LHCN-M2 (cell line): ENCODE measurements around the gene DGKQ. TPM values are rescaled to one million over a fixed set of nuclear protein-coding genes. Genes with fewer than 3 reads are reported as not detected.
"Not testable (repeated sequence)": the region's sequence is repeated elsewhere in the genome, so short reads cannot be mapped to it uniquely, and the experiment has no call there.

ENCODE experiments used
- DNase-seq: peaks from one replicate; pipeline ENCODE4 v3.0.0-alpha.2; 2012; ENCODE audit warnings: low read depth
- total RNA-seq: library from RNA; depleted of rRNA; stranded (reverse); fragments of >200 nt; gene quantifications from 2 replicates; pipeline ENCODE4 v1.2.3, GENCODE V29; 2014

DGKQ gene
- total RNA-seq, 1 experiment from 2014 or later: 15.8 TPM

GRCh38 chr4:978957-979701 is 5.8 kb upstream of the DGKQ start:
- DNase-seq: no peak

- not testable (repeated sequence) for DNase-seq
These were observed 2.6 kb upstream of the DGKQ start for GRCh38 chr4:976016-976415.

GRCh38 chr4:974668-975067 is 1.3 kb upstream of the DGKQ start:
- DNase-seq: no peak

DNA sequence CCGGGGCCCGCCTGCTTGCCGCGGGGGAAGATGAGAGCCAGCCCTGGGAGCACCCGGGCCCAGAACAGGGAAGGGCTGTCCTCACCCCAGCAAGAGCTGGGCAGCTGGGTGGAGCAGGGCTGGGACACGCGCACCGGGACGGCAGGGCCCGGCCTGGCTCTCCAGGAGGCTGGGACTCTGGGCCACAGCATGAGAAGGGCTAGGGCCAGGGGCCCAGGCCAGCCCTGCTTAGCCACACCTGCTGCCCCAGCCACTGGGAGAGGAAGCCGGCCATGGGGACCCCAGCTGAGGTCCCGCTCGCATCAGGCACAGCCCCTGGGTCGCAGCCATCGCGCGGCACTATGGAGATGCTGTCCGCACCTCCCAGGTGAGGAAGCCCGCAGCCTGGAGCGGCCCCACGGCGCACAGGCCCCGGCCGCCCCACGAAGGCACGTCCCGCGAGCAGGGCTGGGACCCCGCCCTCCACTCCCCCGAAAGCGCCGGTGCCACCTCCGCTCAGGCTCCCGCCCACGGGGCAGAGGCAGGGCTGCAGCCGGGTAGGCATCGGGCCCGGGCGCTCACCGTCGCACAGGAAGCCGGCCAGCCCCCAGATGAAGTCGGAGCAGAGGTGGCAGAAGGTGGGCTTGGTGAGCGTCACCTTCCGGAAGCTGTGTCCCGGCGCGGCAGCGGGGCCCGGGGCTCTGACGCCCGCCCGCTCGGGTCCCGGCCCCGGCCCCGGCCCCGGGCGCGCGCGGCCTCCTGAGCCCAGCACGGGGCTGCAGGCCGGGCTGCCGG is 531 bp downstream of the DGKQ start:
- peak; percentile 11 for DNase-seq

DNA sequence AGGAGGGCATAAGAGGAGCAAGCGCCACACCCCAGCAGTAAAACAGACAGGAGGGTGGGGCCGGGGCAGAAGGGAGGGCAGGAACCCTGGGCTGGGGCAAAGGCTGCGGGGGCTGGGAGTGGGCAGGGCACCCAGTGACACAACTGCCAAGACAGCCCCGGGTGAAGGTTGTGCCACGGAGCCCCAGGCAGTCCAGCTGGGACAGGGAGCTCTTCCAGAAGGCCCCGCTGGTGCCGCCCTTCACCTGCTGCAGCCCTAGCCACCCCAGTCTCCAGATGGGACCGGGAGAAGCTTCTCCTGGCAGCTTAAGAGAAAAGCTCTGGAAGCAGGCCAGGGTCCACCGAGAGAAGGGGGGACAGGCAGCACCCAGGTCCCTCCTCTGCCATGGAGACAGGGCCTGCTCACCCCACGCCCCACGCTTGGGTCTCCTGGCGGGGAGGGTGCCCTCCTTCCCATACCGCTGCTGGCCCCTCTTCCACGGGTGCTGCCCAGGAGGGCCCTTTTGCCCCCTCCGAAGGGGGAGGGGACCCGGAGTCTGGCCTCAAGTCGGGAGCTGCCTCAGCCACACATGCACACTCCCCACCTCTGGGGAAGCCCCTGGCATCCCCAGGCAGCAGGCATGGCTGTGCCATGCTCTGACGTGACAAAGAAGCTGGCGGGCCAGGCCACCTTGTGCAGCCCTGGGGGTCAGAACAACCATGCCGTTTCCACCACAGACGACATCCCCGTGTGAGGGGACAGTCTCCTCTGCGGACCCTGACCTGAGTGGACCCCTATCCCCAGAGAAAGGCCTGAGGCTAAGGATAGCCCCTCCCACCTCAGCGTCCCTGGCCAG is 1.5 kb downstream of the DGKQ start:
- DNase-seq: no peak

DNA sequence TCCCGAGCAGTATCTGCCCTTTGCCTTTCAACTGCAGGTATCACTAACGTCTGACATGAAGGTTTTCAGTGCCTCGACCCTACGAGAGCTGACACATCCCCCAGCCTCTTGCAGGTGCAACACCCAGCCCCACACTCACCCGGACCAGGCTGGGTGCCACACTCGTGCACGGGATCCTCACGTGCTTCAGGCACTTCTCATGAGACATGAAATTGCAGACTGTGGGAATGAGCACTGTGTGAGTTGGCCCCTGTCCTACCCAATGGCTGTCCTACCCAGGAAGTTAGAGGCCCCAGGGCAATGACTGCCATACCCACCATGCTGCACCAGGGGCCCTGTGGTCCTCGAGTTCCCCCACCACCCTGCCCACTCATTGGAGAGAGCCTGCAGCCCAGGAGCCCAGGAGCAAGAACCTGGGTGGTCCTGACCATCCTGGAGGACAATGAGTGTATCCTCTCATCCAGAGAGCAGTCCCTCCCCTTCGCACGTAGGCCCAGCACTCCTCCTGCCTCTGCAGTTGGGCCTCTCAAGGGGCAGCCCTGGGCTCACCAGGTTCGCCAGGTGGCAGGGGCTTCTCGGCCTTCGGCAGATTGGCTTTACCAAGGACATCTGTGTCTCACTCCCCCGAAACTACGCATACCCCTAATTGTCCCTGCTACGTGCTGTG is 2.4 kb downstream of the DGKQ start:
- no peak for DNase-seq

GRCh38 chr4:970046-970745 is 3.2 kb downstream of the DGKQ start:
- DNase-seq: no peak

DNA sequence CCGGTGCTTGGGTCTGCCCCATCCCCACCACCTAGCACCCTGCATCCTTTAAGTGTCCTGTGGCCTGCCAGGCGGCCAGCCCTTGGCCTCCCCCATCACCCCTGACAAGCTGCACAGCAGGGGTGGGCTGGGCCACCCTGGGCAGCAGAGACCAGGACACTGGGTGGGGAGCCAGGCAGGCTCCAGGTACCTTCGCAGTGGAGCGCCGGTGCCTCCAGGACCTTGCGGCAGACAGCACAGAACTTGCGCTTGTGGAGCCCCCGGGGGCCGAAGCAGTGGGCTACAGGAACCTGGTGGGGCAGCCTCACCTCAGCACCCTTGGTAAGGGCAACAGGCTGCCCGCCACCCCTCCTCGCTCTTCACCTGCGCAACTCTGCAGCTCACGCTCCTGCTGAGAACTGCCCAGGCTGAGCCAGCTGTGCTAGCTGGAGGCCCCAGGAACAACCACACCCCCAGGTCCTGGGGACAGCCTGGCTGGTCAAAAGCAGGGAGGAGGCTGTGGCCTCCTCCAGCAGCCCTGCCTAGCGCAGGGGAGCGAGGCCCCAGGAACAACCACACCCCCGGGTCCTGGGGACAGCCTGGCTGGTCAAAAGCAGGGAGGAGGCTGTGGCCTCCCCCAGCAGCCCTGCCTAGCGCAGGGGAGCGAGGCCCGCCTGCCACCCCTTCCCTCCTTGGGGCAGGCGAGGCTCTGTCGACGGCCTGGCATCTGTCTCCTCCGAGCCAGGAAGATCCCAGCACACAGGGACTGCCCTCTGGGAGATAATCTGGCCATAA is 4.6 kb downstream of the DGKQ start:
- no peak for DNase-seq

- DNase-seq: no peak
These were observed 5.1 kb downstream of the DGKQ start for GRCh38 chr4:968221-968620.

GRCh38 chr4:967113-968104 is 6.0 kb downstream of the DGKQ start:
- no peak for DNase-seq

GRCh38 chr4:966266-967112 is 6.9 kb downstream of the DGKQ start:
- no peak for DNase-seq

DNA sequence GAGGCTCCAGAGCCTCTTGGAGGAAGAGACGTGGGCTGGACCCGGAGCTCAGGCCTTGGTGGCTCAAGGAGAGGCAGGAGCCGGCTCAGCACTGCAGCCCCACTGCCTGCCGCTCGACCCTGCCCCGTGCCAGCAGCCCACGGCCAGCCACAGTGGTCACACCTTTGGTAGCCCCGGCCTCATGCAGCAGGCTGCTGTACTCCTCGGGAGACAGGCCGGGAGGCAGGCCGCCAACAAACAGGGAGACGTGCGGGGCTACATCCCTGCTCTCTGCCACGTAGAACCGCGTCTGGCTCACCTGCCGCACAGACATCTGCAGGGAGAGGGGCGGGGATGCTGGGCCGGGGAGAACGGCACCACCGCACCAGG is 7.6 kb downstream of the DGKQ start:
- DNase-seq: no peak

GRCh38 chr4:965048-965765 is 8.2 kb downstream of the DGKQ start:
- DNase-seq: no peak

DNA sequence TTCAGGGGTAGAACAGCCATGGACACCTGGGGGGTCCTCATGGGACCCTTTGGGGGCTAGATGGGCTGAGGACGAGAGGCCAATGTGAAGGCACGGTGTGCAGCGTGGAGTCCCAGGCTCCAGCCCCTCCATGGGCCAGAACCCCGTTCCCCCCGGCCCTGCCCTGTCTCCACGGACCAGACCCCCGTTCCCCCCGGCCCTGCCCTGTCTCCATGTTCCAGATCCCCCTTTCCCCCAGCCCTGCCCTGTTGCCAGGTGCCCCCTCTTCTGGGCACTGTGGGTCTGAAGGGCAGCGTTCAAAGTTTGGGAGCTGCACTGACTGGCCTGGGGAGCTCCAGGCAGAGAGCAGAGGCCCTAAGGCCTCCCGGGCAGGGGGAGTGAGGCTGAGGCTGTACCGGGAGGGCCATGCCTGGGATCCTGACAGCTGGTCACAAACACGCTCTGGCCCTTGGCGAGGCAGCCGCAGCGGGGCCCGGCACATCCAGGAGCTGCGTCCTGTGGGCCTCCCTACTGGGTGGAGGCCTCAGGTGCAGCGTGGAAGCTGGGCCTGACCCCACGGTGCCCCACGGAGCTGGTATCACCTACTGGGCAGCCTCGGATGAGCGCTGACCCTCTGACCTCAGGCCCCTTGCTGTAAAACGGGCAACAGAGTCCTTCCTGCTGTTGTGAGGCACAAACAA is 8.9 kb downstream of the DGKQ start:
- DNase-seq: no peak

DNA sequence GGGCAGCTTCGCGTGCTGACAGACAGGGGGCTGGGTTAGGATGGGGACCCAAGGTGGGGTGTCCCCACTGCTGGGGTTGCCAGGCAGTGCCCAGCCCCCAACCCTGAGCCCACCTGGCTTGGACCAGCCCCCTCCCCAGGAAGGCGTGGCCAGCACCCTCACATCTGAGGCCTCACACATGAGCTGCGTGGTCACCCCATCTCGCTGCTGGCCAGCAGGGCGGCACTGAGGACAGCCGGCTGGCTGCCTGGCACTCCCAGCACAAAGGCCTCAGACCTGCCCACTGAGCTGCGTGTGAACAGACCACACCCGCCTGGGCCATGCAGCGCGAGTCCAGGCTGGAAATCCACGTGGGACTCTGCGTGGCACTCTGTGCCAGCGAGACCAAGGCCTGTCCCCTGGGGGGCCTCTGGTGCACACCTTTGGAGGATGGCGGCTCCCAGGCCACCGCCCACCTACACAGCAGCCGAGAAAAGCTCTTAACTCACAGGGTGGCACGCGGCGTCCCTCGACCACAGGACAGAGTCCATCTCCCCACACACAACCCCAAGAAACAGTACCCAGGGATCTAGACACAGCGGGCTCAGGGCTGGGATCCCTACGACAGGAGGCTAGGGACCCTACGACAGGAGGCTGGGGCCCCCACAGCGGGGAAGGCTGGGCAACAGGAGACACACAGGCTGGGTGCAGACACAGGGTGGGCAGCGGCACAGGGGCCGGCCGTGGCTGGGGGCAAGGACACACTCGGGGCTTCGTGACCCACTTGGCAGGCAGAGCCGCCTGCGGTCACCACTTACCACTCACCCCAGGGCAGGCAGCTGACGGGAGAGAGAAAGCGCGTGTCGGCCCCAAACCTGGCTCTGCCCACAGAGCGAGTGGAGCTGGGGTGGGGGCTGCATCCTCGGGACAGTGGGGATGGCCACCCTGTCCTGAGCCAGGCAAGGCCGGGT is 9.8 kb downstream of the DGKQ start:
- no peak for DNase-seq
